K562 (cell line): ENCODE results near the gene ARID4B. TPM values are rescaled to one million over a fixed set of nuclear protein-coding genes. Genes with fewer than 3 reads are reported as not detected.
A peak's percentile ranks its signal among the peaks of the same experiment; 100 is the strongest.

Experiments
- BRCA1 ChIP-seq, 2 experiments: fragments of 450-650 bp in 1 of 2; sonication (generic) in 1 of 2; formaldehyde crosslinking in 1 of 2; IDR thresholded peaks; 2 replicates each; pipeline versions ENCODE4 v1.5.0 to v1.6.1; 2017 to 2020; ENCODE audit warnings: mild to moderate bottlenecking in 1 of 2, missing genetic modification reagents in 1 of 2
- EP300 ChIP-seq: IDR thresholded peaks from 2 replicates; pipeline ENCODE4 v1.6.1; 2012; ENCODE audit warnings: low read length, improper control_type of control experiment
- ETV1 ChIP-seq: fragments of 450-650 bp; conservative IDR thresholded peaks from 2 replicates; pipeline ENCODE4 v1.6.1; 2016; ENCODE audit warnings: missing genetic modification characterization, control low read depth, low read depth, missing compliant biosample characterization
- FOXK2 ChIP-seq, 2 experiments: fragments of 450-650 bp; IDR thresholded peaks in 1 of 2; conservative IDR thresholded peaks in 1 of 2; 2 replicates each; pipeline ENCODE4 v1.6.1; 2016; ENCODE audit warnings: low read depth in 2 of 2, mild to moderate bottlenecking in 1 of 2
- GATA2 ChIP-seq: sonication (generic); formaldehyde crosslinking; IDR thresholded peaks from 2 replicates; pipeline ENCODE4 v1.4.0; 2020; ENCODE audit warnings: mild to moderate bottlenecking, missing genetic modification reagents
- HBP1 ChIP-seq: fragments of 450-650 bp; formaldehyde crosslinking; IDR thresholded peaks from 2 replicates; pipeline ENCODE4 v1.4.0; 2022; ENCODE audit warnings: missing genetic modification characterization
- HOXB6 ChIP-seq: fragments of 250-450 bp; sonication (Bioruptor Pico); IDR thresholded peaks from 2 replicates; pipeline ENCODE4 v1.5.1; 2022; ENCODE audit warnings: mild to moderate bottlenecking, borderline replicate concordance
- KLF16 ChIP-seq: IDR thresholded peaks from 2 replicates; pipeline ENCODE4 v1.6.1; 2016; ENCODE audit warnings: antibody characterized with exemption
- MYC ChIP-seq, 2 experiments: fragments of 250-450 bp in 1 of 2; sonication (Bioruptor Pico) in 1 of 2; IDR thresholded peaks; 2 replicates each; pipeline versions ENCODE4 v1.5.1 to v1.6.1; 2012 to 2021; ENCODE audit warnings: low read depth in 2 of 2, borderline replicate concordance in 1 of 2, improper control_type of control experiment in 1 of 2, low read length in 1 of 2, mild to moderate bottlenecking in 1 of 2, moderate library complexity in 1 of 2
- PTRF ChIP-seq: fragments of 450-650 bp; IDR thresholded peaks from 2 replicates; pipeline ENCODE4 v1.6.1; 2016; ENCODE audit warnings: mild to moderate bottlenecking, missing genetic modification characterization, missing compliant biosample characterization
- RBBP5 ChIP-seq: fragments of 200-600 bp; sonication (generic); IDR thresholded peaks from 2 replicates; pipeline ENCODE4 v1.6.1; 2012; ENCODE audit warnings: borderline replicate concordance, mild to moderate bottlenecking, low read length, control low read depth, inconsistent platforms; ENCODE audit not compliant: insufficient read depth, poor library complexity, severe bottlenecking
- SMARCC2 ChIP-seq: fragments of 450-650 bp; IDR thresholded peaks from 2 replicates; pipeline ENCODE4 v1.6.1; 2017; ENCODE audit warnings: antibody characterized with exemption, moderate library complexity, mild to moderate bottlenecking, low read depth
- SMARCE1 ChIP-seq: fragments of 450-650 bp; IDR thresholded peaks from 2 replicates; pipeline ENCODE4 v1.7.1; 2016; ENCODE audit warnings: mild to moderate bottlenecking
- SNIP1 ChIP-seq: fragments of 450-650 bp; IDR thresholded peaks from 2 replicates; pipeline ENCODE4 v1.7.1; 2017; ENCODE audit warnings: low read depth, mild to moderate bottlenecking
- ZBTB34 ChIP-seq: fragments of 250-450 bp; sonication (Bioruptor Pico); IDR thresholded peaks from 2 replicates; pipeline ENCODE4 v1.8.0; 2021; ENCODE audit warnings: mild to moderate bottlenecking, moderate library complexity
- ZNF133 ChIP-seq: fragments of 250-450 bp; sonication (Bioruptor Pico); IDR thresholded peaks from 2 replicates; pipeline ENCODE4 v1.4.0; 2020; ENCODE audit warnings: mild to moderate bottlenecking
- ZNF239 ChIP-seq: fragments of 250-450 bp; sonication (Bioruptor Pico); IDR thresholded peaks from 2 replicates; pipeline ENCODE4 v1.4.0; 2020; ENCODE audit warnings: mild to moderate bottlenecking
- ZNF408 ChIP-seq: fragments of 250-450 bp; sonication (Bioruptor Pico); IDR thresholded peaks from 2 replicates; pipeline ENCODE4 v1.4.0; 2020; ENCODE audit warnings: low read depth, mild to moderate bottlenecking, moderate library complexity
- ZNF41 ChIP-seq: fragments of 250-450 bp; sonication (Bioruptor Pico); conservative IDR thresholded peaks from 2 replicates; pipeline ENCODE4 v1.4.0; 2020; ENCODE audit warnings: mild to moderate bottlenecking
- polyA plus RNA-seq, 8 experiments: library from polyadenylated mRNA; depleted of rRNA in 4 of 8; stranded (reverse) in 5 of 8; unstranded in 3 of 8; fragments of >200 nt; fragmentation: Nextera tagmentation in 2 of 8; fragmentation: Illumina TruSeq in 1 of 8; extraction: Ambion mirVana in 2 of 8; extraction: Trizol in 1 of 8; gene quantifications; 2 replicates each; pipeline versions ENCODE4 v1.2.1 to v1.2.3, GENCODE V29; 2011 to 2014; ENCODE audit warnings: inconsistent platforms in 1 of 8, missing spikeins in 1 of 8
- total RNA-seq, 7 experiments: library from RNA; depleted of rRNA in 6 of 7; stranded (reverse); fragments of >200 nt in 6 of 7; fragmentation: Illumina TruSeq in 2 of 7; extraction: Trizol in 2 of 7; gene quantifications; 2 replicates each; pipeline versions ENCODE4 v1.2.1 to v1.2.3, GENCODE V29; 2011 to 2021; ENCODE audit warnings: low replicate concordance in 1 of 7
- TF ChIP-seq, protein P1 (sequence below): sonication (generic); formaldehyde crosslinking; IDR thresholded peaks from 2 replicates; pipeline ENCODE4 v1.8.0; 2022; ENCODE audit warnings: mild to moderate bottlenecking, missing genetic modification reagents, borderline replicate concordance
- TF ChIP-seq, protein P2 (sequence below), 2 experiments: fragments of 450-650 bp in 1 of 2; sonication (generic) in 1 of 2; formaldehyde crosslinking in 1 of 2; IDR thresholded peaks in 1 of 2; conservative IDR thresholded peaks in 1 of 2; 2 replicates each; pipeline versions ENCODE4 v1.6.1 to v1.8.1; 2016 to 2023; ENCODE audit warnings: mild to moderate bottlenecking in 2 of 2, moderate library complexity in 2 of 2, inconsistent platforms in 1 of 2, missing genetic modification reagents in 1 of 2

Gene ARID4B
- total and polyA plus RNA-seq, 9 of the 15 experiments (the other 6 are each of a cell fraction or from before 2014, with no cell fraction given): 8.4 to 38.9 (median 18.5) TPM

GRCh38 chr1:235295902-235296350, 32.1 kb downstream of the ARID4B start (continued):
- TF ChIP-seq FOXK2 (conservative IDR thresholded peaks at IDR 0.05 in 1 of 2, IDR thresholded peaks at IDR 0.05 in 1 of 2; ENCODE audit: low read depth in 2 of 2) (peak; percentile 37 to 58; a peak in 3 of 4 replicates), HBP1 (no peak), ZBTB34 (CRISPR knock-in tag) (no peak), RBBP5 (no peak), PTRF (tag) (no peak), BRCA1 (IDR thresholded peaks at IDR 0.05) (no peak), BRCA1 (CRISPR knock-in tag; IDR thresholded peaks at IDR 0.05) (no peak), KLF16 (peak; percentile 85), GATA2 (CRISPR knock-in tag) (no peak), ZNF408 (CRISPR knock-in tag) (no peak), ZNF133 (CRISPR knock-in tag) (no peak), SMARCC2 (no peak), SMARCE1 (no peak), HOXB6 (CRISPR knock-in tag) (no peak), SNIP1 (no peak), EP300 (no peak), MYC (IDR thresholded peaks at IDR 0.05; ENCODE audit: low read depth, low read length) (no peak), MYC (CRISPR knock-in tag; IDR thresholded peaks at IDR 0.05; ENCODE audit: borderline replicate concordance, low read depth) (no peak), ZNF239 (CRISPR knock-in tag) (no peak), ETV1 (tag) (no peak), ZNF41 (no peak)
- TF ChIP-seq, protein P1, sequence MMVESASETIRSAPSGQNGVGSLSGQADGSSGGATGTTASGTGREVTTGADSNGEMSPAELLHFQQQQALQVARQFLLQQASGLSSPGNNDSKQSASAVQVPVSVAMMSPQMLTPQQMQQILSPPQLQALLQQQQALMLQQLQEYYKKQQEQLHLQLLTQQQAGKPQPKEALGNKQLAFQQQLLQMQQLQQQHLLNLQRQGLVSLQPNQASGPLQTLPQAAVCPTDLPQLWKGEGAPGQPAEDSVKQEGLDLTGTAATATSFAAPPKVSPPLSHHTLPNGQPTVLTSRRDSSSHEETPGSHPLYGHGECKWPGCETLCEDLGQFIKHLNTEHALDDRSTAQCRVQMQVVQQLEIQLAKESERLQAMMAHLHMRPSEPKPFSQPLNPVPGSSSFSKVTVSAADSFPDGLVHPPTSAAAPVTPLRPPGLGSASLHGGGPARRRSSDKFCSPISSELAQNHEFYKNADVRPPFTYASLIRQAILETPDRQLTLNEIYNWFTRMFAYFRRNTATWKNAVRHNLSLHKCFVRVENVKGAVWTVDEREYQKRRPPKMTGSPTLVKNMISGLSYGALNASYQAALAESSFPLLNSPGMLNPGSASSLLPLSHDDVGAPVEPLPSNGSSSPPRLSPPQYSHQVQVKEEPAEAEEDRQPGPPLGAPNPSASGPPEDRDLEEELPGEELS (CRISPR knock-in tag): no peak
- TF ChIP-seq, protein P2, sequence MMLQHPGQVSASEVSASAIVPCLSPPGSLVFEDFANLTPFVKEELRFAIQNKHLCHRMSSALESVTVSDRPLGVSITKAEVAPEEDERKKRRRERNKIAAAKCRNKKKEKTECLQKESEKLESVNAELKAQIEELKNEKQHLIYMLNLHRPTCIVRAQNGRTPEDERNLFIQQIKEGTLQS (IDR thresholded peaks at IDR 0.05): peak; percentile 19; the same call in 1 of the 2 replicates
- TF ChIP-seq, protein P2 (CRISPR knock-in tag; conservative IDR thresholded peaks at IDR 0.05): no peak
